Erythroblast (primary cell): Measurements from ENCODE around the gene NXN.
"Not testable (repeated sequence)": the region's sequence is repeated elsewhere in the genome, so short reads cannot be mapped to it uniquely, and the experiment has no call there.

Experiments used
- DNase-seq, 2 experiments: peaks; one replicate each; lab custom pipeline; 2025; lab: John Stamatoyannopoulos, UW
- GATA1 ChIP-seq: IDR thresholded peaks from 2 replicates; pipeline ENCODE4 v1.6.1; 2011; ENCODE audit warnings: low read depth, mild to moderate bottlenecking, control low read depth, low read length, moderate library complexity
- POLR2A ChIP-seq: IDR thresholded peaks from 2 replicates; pipeline ENCODE4 v1.6.1; 2011; ENCODE audit warnings: mild to moderate bottlenecking, low read length

NXN gene

DNA sequence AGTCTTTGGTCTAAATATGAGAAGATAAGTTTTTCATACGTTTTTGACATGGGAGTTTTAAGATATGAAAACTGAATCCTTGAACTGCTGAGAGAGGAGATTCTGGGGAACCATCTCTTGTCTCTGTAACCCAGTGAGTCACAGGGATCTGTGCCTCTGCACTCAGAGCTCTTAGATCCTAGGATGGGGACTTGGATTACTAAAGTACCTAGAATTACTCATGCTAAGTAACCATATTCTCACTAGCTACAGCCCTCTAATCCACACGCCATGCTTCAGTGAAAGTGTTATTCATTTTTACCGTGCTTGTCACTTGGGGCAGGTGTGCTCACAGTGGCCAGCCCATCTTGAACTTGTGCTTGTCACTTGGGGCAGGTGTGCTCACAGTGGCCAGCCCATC is 195.4 kb downstream of the NXN start:
- DNase-seq, result no peak
- no peak for TF ChIP-seq POLR2A
- TF ChIP-seq GATA1, result no peak

DNA sequence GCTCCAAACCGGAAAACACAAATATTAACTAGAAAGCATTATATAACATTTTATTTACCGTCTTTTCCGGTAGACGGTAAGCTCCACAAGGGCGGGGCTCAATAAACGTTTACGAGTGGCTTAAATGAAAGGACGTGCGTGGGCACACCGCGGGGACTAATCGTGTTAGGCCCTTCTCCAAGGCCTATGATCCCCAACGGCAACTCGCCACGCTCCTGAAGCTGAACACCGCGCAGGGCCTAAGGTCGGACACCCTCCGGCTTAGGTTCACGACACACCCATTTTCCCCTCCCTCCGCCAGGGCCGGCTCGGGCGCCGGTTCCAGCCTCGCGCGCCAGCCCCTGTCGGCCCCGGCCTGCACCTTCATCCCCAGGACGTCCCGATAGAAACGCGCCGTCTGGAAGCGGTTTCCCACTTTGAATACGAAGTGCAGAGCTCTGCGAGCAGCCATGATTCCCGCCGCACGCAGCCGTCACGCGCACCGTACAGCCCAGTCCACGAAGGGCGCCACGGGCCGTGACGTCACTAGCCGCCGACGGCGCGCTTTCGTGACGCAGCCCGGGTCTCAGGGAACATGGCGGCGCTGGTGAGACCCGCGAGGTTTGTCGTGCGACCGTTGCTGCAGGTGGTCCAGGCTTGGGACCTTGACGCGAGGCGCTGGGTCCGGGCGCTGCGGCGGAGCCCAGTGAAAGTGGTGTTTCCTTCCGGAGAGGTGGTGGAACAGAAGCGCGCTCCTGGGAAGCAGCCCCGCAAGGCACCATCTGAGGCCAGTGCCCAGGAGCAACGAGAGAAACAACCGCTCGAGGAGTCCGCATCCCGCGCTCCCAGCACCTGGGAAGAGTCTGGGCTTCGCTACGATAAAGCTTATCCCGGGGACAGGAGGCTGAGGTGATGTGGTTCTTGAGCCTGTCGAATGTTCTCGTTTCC is 197.5 kb downstream of the NXN start, which contains the start of the genes GLOD4 and MRM3:
Gene GLOD4 (minus strand): TSS at position 476 of the 927 bp plus-strand sequence. CDS start 25 bp downstream, at position 451.
Gene MRM3 (plus strand): TSS at position 549 of the 927 bp plus-strand sequence. CDS start 26 bp downstream, at position 575.
- TF ChIP-seq POLR2A, result peak; percentile 89
- TF ChIP-seq GATA1, result no peak
- DNase-seq, result peak; percentile 92 to 96

DNA sequence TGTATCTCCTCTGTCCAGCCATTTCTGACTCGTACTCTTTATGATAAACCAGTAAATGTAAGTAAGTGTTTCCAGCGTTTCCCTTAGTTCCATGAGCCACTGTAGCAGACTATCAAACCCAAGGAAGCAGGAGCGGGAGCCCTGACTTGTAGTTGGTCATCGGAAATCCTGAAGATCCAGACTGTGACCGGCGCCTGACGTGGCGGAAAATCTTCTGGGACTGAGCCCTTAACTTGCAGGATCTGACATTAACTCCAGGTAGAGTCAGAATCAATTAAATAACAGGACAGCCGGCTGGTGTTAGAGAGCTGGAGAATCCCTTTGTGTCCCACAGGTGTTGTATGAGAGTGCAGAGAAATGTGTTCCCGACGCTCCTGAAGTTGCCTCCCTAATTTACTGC is 201.5 kb downstream of the NXN start:
- DNase-seq, result no peak
- no peak for TF ChIP-seq POLR2A
- TF ChIP-seq GATA1, result no peak

DNA sequence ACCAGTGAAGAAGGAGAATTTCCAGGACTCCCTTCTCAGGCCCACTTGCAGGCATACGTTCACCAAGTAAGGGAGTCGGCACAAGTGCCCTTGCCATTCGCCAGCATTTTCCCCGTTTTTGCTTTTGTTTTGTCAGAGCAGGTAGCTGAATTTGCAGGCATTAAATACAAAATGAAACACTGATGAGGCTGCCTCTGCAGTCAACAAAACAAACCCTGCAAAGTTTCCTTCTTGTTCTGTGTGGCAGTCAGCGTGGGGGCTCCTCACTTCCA is 205.3 kb downstream of the NXN start:
- no peak for TF ChIP-seq POLR2A
- no peak for TF ChIP-seq GATA1
- no peak for DNase-seq

DNA sequence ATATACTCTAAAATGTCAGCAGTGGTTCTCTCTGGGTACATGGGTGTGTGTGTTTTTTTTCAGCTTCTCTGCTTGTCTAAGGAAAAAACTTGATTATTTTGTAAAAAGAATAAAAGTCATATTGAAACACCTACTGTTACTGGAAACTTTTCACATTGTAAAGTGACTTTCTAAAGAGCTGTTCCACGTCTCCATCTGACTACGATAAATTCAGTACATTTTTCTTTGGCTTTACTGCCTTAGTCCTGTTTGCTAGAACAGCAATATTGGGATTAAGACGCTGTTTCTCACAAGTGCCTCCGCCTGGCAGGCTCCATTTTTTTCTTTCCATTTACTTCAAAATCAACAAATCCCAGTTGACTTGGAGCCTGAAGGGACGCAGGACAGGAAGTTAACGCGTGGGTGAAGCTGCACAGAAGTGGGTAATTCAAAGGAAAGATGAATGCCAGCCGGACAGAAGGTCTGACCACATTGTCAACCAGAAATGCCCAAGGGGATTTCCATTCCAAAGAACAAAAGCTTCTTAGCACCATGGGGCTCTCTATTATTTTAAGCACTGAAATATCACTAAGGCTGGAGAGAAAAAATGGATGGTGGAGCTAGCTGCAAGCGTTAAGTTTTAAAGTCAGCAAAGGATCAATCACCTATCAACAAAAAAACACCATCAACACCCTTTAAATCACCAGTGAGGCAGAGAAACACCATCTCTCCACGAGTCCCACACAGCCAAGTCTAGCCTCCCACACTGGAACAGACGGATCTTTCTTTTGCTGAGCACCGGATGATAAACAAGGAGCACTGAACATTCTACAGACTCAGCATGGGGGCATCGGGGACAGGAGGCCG is 205.9 kb downstream of the NXN start:
- DNase-seq, result no peak

DNA sequence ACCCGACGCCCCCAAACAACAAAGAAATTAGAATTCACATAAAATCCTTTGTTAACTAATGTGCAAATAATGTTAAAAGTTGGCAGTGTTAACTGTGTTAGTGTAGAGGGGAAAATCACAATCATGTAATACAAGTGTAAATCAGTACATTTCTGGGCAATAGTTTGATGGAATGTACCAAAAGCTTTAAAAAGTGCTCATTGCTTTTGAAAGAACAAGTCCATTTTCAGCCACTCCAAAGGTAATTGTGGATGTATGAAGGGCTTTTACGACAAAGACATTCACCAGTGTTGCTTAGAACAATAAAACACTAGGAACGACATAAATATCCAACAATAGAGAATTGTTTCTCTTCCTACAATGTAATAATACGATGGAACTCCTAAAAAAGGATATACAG is 206.6 kb downstream of the NXN start:
- TF ChIP-seq POLR2A (no peak), GATA1 (no peak)
- DNase-seq, result no peak

More for the DNA sequence above, 205.9 kb downstream of the NXN start:
- no peak for TF ChIP-seq GATA1
- no peak for TF ChIP-seq POLR2A

DNA sequence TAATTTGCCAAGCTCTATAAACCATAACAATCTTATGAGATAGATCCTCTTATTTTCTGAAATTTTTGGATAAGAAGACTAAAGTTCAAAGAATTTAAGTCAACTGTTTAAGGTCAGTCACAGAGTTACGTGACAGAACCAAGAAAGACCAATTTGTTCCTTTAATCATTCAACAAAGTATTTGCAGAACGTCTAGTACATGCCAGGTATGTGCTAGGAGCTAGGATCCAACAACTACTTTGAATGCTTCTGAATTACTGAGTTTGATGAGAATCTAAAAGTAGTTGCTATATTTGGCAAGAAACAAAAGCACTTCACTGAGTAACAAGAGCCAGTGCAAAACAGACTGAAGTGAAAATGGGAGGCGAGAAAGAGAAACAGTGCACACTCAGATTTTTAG is 212.5 kb downstream of the NXN start:
- TF ChIP-seq GATA1 (no peak), POLR2A (no peak)
- no peak for DNase-seq

DNA sequence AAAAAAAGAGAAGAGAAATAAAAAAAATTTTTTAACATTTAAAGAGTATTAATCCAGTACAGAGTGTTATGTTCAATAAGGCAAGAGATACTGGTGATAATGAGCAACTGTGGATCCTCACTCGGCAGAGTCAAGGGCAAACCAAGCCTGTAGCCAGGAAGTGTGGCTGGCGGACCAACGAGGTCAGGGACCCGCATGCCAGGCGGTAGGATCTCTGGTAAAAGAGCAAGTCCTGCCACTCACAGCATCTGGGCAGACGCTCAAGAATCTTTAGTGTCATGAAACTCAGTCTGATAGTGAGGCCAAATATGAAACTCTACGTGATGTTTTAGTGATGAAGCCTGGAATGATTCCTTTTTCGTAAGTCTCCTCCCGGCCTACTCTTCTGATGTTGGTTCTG is 219.2 kb downstream of the NXN start:
- TF ChIP-seq POLR2A, result no peak
- no peak for TF ChIP-seq GATA1
- no peak for DNase-seq

DNA sequence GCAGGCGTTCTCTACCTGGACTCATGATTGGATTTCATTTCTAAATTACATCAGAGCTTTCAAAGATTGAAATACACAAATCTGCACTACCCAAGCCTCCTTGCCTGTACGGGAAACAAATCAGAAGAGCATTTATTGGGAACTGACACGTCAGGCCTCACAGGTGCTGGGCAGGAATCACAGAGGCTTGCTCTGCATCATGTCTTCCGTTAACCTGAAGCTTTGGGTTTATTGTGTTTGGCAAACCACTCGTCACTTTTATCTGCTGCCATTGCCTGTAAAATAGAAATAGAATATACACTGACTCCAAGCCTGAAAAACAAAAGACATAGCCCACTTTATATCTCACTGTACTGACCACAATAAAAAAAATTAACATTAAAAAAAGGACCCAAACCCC is 219.6 kb downstream of the NXN start:
- no peak for TF ChIP-seq POLR2A
- TF ChIP-seq GATA1, result no peak
- no peak for DNase-seq

DNA sequence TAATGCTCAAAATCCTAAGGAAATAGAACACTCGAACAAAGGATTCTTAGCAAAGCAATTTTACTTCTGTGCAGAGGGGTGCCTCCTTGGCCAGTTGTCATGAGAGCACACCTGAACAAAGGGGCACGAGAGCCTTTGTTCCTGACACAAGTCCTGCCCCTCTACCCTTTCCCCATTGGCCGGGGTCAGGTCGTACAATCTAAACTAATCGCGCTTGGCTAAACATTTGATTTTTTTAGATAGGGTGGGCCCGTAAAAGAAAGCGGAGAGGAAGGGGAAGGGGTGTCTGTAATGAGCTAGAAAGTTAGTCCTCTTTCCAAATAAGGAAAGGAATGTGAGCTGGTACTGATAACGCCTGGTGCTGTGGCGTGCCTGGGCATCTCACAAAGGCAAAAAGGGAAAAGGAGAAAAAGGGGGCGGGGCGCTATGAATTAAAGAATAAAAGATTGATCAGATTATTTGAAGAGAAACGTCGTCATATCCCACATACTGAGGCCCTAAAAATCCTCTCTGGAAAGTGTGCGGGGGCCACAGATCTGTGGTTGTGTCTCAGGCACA is 223.5 kb downstream of the NXN start:
- not testable (repeated sequence) for DNase-seq

DNA sequence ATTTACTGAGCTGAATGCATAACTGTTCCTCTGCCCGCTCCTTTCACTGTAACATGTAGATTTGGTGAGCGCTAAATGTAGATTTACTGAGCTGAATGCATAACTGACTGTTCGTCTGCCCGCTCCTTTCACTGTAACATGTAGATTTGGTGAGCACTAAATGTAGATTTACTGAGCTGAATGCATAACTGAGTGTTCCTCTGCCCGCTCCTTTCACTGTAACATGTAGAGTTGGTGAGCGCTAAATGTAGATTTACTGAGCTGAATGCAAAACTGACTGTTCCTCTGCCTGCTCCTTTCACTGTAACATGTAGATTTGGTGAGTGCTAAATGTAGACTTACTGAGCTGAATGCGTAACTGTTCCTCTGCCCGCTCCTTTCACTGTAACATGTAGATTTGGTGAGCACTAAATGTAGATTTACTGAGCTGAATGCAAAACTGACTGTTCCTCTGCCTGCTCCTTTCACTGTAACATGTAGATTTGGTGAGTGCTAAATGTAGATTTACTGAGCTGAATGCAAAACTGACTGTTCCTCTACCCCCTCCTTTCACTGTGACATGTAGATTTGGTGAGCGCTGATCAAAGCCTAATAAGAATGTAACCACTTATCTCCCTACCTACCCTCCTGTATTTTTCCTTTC is 224.1 kb downstream of the NXN start:
- DNase-seq, result not testable (repeated sequence)

DNA sequence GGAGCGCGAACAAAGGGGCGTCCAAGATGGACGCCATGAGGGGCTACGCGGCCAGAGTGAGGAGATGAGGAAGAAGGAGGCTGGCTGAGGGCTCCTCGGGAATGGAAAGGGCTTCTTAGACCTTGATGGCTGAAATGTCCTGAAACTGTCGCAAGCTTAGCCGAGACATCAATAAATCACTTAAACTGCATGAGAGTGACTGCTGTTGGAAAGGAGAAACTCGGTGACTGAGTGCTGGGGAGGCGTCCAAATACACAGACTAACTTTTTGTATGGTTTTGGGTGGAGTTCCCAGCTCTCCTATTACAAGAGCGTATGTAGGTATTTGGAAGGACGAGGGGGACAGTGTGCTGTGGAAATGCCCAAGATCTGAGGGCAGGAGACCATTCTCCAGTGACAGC is 226.2 kb downstream of the NXN start:
- TF ChIP-seq POLR2A, result no peak
- no peak for TF ChIP-seq GATA1
- no peak for DNase-seq

DNA sequence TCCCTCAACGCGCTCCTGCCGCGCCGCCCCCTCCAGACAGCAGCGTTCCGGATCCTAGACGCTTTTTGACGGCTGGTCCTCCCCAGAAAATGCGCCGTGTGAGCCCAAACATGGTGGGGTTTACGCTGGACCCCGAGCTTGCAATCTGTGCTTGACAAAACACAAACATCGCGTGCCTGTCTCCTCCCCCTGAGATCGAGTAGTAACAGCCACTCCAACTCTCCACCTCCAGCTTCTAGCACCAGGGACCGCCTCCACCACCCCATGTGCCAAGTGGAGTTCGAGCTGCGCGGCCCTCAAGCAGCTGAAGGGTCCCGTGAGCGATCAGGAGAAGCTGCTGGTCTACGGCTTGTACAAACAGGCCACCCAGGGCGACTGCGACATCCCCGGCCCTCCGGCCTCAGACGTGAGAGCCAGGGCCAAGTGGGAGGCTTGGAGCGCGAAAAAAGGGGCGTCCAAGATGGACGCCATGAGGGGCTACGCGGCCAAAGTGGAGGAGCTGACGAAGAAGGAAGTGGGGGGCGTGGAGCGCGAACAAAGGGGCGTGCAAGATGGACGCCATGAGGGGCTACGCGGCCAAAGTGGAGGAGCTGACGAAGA is 226.9 kb downstream of the NXN start:
- TF ChIP-seq POLR2A (no peak), GATA1 (no peak)
- DNase-seq, result peak; percentile 55 to 65
